Activated CD8-positive, alpha-beta memory T cell treated with anti-CD3 and anti-CD28 coated beads, Interleukin-2, amount 50 U/mL, for 24 hours (primary cell): ENCODE measurements around the gene MAP2K7.
"Not testable (repeated sequence)": the region's sequence is repeated elsewhere in the genome, so short reads cannot be mapped to it uniquely, and the experiment has no call there.

Source experiments
- DNase-seq: peaks from one replicate; pipeline ENCODE4 v3.0.0-alpha.2; 2020; ENCODE audit errors: extremely low read depth

Gene MAP2K7

DNA sequence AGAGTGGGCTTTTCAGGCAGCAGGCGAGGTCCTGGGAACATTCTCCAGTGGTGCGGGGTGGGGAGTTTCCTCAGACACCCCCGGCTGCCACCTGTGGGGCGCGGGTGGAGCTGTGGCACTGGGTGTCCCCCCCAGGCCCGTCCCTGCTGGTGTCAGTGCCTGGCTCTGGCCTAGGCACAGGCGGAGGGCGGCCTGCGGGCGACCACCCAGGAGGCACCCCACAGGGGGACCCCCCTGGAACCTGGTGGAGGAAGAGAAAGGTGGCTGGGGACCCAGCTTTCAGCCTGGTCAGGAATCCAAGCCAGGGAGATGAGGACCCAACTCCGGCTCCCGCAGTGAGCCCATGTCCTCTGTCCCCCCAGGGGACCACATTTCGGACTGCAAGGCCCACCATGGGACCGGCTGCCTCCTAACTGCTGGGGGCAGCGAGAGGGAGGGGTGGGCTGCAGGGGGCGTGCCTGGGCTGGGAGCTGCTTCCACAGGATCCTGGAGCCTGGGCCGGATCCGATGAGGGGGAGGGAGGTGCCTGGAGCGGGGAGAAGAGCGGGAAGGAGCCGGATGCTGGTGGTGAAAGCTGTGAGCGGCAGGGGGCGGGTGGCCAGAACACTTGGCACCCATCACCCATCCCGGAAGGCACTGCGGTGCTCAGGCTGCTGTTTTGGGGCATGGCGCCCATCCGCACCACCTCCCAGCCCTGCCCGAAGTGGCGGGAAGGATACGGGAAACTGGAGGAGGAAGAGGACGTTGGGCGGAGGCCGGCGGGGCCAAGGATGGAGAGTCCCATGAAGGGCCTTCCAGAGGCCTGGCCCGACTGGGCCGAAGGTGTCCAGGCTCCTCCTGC is 27.8 kb downstream of the MAP2K7 start:
- DNase-seq = no peak

DNA sequence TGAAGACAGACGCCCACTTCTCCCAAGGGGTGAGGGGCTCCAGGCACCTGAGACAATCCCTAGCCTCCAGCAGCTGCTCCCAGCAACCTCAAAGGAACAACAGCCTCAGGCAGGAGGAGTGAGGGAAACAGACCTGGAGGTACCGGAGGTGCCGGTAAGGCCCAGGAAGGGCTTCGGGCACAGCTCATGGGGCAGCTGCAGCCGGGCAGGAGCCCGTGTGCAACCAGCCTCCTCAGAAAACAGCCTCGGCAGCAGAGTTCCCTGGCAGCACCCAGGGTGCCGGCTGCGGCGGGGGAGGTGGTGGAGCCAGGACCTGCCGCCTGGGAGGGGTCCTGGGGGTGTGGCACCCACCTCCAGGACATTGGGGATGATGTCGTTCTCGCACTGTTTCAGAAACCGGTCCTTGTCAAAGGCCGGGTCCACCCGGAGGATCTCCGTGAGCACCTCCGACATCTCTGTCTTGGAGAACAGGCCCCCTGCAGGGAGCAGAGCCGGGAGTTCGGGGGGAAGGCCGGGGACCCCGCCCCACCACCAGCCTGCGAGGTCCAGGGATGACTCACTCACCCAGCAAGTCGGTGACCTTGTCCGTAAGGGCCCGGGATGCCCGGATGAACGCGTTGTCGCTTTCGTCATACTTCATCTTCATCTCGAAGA is 28.7 kb downstream of the MAP2K7 start:
- DNase-seq = no peak

DNA sequence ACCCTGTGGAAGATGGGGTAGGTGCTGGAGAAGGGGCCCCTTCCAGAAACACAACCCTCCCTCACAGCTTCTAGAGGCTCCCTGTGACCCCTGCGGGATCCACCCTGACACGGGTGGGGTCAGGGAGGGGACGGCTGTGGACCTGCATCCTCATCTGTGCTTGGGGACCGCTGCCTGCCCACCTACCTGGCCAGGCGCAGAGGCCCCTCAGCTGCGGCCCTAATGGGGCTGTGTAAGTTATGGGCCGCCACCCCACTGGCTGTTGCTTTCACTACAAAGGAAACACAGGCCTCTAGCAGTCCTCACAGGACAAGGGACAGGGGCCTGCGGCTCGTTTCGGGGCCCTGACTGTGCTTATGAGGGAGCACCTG is 29.2 kb downstream of the MAP2K7 start:
- DNase-seq = no peak

DNA sequence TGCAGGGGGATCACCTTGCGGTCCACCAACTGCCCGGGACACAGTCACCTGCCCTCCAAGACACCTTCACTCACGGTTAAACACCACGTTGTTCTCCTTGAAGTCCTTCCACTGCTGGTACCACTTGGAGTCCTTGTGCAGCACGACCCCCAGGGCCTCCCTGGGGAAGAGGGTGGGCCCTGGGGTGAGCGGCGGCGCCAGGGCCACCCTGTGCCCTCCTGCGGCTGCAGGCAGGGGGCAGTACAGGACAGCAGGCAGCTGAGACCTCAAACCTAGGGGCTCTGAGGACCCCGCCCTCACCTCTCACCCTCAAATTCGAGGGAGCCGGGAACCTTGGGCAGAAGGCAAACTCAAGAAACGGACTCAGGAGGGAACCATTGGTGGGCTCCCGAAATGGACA is 29.7 kb downstream of the MAP2K7 start:
- no peak for DNase-seq

DNA sequence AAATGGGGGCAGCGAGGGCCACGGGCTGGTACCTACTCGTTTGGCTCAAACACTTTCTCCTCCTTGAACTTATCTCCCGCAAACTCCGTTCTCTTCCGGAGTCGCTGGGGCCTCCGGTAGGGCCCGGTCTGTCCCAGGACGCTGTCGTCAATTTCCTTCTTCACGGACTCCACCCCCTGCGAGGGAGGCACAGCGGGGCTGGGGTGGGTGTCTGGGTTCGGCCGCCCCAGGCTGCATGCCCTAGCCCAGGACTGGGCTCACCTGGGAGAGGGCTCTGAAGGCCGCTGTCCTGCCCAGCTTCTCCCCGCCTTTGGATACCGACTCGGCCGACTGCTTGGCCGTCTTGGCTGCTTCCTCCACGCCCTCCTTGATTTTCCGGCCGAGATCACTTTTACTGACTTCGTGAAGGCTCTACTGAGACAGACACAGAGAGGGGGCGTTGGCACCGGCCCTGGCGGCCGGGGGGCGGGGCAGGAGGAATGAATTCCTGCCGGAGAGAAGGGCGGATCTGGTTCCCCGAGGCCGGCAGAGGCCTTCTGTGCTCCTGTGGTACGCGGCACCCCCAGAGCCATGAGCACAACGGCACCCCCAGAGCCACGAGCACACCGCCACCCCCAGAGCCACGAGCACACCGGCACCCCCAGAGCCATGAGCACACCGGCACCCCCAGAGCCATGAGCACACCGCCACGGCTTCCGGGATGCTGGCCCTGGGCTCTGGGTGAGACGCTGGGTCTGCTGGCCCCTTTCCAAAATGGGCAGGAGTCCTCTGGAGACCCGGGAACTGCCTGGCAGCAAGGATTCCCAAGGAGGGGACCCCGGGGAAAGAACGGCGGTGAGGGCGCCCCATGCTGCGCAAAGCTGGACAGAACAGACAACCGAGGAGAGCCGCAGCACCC is 30.4 kb downstream of the MAP2K7 start:
- no peak for DNase-seq

DNA sequence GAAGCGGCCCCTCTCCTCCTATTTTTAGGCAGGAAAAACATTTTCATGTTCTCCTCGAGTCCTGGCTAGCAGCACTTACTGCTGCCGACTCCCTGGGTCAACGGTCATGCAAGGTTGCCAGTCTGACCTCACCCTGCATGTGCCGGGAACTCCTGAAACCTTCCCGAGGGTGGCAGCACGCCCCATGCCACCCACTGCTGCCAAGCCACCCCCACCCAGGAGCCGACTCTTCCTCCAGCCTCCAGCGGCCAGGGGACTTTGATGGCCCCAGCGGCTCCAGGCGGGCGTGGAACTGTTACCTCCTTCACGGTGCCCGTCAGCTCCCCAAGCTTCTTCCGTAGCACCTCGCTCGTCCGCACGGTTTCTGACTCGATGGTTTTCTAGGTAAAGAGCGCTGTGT is 31.1 kb downstream of the MAP2K7 start:
- DNase-seq = no peak

DNA sequence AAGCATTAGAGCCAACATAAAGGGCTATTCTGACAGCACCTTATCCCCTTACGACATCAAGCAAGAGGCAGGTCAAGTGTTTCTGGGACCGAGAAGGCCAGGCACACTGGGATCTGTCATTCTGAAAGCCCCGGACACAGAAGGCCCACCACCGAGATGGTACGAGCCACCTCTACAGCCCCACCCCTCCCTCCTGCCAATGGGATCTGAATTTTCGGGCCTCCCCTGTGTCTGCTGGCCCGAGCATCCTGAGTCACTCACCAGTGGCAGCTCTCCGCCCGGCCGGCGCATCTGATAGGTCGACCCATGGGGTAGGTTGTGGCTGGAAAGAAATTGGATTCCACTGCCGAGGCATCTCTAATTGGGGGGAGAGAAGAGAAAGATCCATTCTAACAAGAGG is 37.2 kb downstream of the MAP2K7 start:
- no peak for DNase-seq

DNA sequence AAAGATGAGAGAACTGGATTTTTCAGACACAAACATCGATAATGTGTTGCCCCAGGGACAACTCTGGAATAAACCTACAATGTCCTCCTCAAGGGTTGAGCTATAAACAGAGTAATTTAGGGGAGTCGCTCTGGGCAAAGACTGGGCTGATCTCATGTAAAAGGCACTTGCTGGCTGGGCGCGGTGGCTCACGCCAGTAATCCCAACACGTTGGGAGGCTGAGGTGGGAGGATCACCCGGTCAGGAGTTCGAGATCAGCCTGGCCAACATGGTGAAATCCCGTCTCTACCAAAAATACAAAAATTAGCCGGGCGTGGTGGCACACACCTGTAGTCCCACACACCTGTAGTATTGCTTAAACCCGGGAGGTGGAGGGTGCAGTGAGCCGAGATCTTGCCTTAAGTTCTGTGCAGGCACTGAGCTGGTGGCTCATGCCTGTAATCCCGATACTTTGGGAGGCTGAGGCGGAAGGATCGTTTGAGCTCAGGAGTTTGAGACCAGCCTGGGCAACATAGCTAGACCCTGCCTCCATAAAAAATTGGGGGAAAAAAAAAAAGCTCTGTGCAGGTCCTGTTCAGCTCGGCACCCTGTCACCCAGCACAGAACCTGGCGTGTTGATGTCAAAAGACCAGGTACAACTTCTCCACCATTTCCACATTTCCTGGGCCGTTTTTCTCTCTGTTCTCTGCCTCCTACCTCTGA is 38.4 kb downstream of the MAP2K7 start:
- no peak for DNase-seq

DNA sequence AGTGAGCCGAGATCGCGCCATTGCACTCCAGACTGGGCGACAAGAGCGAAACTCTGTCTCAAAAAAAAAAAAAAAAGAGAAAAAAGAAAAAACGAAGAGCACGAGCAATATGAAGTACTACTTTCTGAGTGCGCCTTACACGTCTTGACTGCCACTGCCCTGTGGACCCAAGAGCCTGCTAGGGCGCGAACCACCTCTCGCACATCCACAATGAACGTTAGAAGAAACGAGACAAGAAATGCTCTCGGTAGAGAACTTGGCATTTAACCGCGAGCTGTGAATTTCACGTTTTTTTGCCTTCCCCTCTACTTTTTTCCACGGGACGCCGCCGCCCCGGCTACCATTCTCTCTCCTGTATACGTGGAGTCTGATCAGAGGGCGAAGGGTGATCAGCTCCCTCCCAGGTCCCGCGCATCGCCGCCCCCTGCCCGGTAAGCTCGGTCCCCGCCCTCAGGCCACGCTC is 39.3 kb downstream of the MAP2K7 start:
- DNase-seq = no peak

DNA sequence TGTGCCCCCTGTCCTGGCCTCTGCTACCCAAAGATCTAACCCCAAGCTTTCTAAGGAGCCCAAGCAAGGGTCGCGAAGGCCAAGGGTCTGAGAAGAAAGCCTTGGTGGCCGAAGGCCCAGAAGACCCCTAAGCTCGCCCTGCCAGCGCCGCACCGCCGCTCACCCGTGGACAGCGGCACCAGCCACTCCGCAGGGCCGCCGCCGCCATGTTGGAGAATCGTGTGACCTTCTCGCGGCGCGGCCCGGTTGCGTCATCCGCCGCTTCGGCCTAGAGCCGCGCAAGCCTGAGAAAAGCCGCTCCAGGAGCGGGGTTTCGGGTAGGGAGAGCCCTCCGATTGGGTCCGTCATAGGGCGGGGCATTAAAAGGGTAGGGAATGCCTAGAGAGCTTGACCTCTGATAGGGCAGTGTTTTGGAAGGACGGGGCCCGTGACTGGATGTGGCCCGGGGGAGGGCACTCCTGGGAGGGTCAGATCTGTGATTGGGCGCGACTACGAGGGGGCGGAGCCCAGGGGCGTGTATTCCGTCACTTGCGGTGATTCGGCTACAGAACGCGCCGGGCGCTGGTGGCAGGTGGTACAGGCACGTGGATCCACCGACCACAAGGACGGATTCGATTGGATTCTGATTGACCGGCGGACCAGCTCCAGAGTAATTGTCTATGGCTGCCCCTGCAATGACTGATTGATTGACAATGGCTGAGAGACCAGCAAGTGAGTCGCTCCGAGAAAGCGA is 39.9 kb downstream of the MAP2K7 start, which contains the start of gene TIMM44:
Gene TIMM44, minus strand, starts transcription at position 223 of the 733 bp plus-strand sequence. Its CDS starts 15 bp downstream, at position 208.
- peak; percentile 98 for DNase-seq

DNA sequence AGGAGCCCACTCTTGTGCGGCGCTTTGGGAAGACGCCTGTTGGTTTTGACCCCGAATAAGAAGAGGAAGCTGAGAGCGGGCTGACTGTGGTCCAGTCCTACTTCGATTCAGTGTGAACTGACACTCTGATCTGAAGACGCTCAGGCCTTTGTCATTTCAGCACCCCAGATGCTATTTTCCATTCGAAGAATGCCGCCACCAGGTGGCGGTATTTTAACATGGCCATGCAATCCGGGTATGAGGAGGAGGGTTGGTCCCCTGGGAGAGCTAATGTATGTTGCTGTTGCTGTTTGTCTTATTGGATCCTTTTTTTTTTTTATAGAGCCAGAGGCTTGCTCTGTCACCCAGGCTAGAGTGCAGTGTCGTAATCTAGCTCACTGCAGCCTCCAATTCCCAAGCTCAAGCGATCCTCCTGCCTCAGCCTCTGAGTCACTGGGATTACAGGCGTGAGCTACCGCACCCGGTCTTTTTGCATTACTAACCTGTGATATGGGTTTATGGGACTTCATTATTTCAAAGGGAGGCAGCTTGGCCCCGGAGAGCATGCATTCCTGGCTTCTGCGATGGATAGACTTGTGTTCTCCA is 40.6 kb downstream of the MAP2K7 start:
- peak; percentile 62 for DNase-seq

DNA sequence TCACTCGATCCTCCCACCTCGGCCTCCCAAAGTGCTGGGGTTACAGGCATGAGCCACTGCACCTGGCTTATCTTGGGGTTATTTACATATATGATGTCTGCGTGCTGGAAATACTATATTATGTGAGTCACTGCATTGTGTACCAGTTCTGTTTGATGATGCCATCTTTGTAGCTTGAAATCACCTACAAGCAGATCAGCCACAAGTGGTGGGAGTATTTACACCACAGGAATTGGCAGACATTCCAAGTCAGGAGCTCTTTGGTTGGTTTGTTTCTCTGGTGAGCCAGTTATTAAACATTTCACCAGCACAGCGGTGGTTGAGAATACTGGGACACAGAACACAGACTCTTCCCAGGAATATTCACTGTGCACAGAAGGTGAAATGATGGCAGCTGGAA is 44.3 kb downstream of the MAP2K7 start:
- no peak for DNase-seq

DNA sequence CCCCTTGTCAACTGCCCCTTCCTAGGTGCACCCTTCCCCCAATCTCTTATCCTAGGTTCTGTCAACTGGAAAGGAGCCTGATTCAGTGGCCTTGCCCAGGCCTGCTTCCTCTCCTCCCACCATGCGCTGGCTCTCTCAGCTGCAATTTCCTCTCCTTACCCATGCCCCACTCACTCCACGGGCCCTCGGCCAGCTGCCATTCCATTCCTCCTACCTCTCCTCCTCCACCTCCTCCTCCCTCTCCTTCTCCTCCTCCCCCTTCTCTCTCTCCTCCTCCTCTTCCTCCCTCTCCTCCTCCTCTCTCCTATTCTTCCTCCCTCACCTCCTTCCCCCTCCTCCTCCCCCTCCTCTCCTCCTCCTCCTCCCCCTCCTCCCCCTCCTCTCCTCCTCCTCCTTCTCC is 49.4 kb downstream of the MAP2K7 start:
- DNase-seq = no peak

DNA sequence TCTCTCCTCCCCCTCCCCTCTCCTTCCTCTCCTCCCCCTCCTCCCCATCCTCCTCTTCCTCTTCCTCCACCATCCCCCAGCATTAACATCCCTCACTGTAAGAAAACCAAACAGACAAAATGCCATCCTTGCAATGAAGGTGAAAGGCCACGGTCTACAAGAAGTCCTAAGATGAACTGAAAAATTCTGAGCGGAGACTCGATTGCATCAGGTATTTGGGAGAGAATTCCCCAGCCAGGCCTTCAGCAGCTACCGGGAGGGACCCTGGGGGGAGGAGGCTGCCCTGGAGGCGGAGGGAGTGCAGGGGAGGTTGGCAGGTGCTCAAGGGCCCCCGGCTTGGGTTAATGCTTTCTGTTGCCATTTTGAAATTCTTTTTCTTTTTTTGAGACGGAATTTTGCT is 49.9 kb downstream of the MAP2K7 start:
- no peak for DNase-seq

DNA sequence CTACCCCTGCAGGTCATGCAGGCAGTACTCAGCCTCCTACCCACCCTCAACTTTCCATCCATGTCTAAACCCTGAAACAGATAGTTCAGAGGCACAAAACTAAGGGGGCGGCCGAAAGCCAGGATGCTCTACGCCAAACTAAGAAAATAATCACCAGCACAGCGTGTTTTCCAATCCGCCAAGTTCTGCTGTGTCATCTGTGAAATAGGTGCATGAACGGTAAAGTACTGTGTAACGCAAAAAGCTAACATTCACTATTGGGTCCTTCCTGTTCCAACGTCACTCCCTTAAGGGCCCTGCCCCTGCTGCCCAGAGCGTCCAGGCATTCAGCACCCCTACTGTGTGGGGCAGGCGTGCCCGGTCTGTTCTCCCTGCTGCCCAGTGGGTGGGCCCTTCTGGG is 52.0 kb downstream of the MAP2K7 start:
- no peak for DNase-seq

DNA sequence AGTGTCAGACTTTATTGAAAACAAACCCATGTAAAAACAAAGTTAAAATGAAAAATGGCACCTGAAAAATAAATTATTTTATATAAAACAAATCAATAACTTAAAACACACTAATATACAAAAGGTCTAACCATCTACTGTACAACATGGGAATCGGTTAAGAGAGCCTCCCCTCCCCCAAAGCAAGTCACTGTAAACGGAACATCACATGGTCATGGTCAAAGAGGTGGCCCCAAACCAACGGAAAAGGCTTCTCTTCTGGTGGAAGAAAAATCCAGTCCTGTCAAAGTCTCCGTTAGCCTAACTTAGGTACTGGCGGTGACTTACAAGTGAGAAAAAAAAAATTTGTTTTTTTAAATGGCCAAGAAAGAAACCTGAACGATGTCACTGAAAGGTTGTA is 55.5 kb downstream of the MAP2K7 start:
- DNase-seq = no peak

DNA sequence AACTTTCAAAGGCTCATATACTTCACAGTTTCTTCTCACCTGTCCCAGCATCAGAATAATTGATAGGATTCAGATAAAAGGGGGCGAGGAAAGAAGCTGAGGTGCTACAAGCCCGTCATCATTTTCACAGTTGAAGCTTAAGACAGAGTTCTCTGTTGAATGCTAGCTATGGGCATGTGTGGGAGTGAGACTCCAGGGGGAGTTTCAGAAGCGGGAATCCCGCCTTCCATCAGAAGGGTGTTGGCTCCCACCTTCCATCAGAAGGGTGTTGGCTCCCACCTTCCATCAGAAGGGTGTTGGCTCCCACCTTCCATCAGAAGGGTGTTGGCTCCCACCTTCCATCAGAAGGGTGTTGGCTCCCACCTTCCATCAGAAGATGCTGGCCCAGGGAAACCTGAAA is 57.4 kb downstream of the MAP2K7 start:
- DNase-seq = not testable (repeated sequence)

DNA sequence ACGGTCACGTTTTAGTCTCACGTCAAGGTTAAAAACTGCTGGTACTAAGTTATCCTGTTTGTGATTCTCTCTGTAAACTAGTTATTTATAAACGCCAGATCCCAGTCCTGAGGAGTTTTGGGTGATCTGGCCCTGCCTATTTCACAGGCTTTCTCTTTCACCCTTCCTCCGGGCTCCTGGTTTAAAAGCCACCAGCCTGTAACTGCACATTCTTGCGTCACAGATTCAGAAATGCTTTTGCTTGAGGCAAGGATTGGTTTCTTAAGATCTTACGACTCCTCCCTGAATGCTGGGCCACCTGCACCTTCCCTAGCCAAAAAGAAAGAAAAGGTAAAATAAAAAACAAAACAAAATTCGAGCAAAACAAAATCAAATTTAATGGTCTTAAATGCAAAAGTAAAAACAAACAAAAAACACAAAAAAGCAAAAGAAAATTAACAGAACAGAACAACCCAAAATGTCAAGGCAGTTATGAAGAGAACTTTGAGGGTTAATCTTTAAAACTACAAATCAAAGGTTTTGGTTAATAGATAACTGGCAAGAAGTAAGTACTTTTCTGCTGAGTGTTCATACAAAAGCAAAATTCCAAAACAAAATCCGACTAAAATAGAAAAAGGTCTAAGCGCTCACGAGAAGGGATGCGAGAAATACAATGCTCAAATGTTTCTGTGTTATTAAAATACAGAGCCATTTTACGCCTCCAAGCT is 58.4 kb downstream of the MAP2K7 start:
- no peak for DNase-seq

DNA sequence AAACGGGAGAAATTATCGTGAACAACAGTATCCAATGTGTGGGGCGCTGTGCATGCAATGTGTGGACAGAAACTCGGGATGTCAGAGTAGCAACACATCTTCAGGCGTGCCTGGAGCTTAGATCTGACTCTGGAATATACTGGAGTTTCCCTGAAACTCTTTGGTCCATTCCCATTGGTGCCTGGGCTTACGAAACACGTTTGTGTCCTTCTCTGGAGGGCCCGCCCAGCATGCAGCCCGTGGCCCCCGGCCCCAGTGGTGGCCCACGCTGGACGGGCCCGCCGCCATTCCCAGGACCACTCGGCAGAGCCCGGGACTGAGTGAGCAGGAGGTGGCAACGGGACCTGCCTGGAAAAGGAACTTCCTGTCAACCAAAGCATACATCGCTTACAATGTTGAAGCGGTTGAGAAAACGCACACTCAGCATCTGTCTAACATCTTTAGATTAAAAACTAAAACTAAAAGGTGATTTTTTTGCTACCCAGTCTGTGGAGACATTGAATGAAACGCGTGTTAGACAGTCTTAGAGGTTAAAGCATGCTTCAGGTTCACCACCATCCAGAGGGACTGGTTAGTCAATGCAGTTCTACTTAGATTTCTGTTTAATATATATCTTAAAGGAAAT is 59.1 kb downstream of the MAP2K7 start:
- DNase-seq = no peak
